HG03565 (cell line): ENCODE results near the gene DSG4.
"Not testable (repeated sequence)": the region's sequence is repeated elsewhere in the genome, so short reads cannot be mapped to it uniquely, and the experiment has no call there.

ENCODE experiments used
- ATAC-seq: cut with Tn5 transposase; IDR thresholded peaks from one replicate; pipeline ENCODE4 v1.9.1; 2021; ENCODE audit warnings: mild to moderate bottlenecking, moderate library complexity; ENCODE audit not compliant: unreplicated experiment

DSG4 gene, protein sequence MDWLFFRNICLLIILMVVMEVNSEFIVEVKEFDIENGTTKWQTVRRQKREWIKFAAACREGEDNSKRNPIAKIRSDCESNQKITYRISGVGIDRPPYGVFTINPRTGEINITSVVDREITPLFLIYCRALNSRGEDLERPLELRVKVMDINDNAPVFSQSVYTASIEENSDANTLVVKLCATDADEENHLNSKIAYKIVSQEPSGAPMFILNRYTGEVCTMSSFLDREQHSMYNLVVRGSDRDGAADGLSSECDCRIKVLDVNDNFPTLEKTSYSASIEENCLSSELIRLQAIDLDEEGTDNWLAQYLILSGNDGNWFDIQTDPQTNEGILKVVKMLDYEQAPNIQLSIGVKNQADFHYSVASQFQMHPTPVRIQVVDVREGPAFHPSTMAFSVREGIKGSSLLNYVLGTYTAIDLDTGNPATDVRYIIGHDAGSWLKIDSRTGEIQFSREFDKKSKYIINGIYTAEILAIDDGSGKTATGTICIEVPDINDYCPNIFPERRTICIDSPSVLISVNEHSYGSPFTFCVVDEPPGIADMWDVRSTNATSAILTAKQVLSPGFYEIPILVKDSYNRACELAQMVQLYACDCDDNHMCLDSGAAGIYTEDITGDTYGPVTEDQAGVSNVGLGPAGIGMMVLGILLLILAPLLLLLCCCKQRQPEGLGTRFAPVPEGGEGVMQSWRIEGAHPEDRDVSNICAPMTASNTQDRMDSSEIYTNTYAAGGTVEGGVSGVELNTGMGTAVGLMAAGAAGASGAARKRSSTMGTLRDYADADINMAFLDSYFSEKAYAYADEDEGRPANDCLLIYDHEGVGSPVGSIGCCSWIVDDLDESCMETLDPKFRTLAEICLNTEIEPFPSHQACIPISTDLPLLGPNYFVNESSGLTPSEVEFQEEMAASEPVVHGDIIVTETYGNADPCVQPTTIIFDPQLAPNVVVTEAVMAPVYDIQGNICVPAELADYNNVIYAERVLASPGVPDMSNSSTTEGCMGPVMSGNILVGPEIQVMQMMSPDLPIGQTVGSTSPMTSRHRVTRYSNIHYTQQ

DNA sequence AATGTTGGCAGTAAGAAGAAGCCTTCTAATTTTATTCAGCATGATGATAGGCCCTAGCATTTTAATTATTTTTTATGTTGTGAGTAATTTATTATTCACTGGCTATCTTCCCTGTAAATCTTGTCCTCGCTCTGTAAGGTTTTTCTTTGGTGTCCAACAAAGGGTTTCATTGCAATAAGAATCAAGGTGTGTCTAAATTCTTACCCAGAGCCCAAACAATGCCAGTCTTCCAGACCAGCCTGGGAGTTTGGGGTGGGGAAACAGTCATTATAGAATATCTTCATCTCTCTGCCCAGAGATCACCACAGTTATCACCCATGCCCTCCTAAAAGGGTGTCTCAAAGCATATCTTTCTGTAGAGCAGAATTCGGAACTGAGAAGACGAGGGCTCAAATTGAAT lies at the start of gene DSG4:
TSS of gene DSG4 (plus strand) at position 301 of the 400 bp plus-strand sequence. CDS start 135 bp downstream, outside the sequence.
- ATAC-seq = no peak

DNA sequence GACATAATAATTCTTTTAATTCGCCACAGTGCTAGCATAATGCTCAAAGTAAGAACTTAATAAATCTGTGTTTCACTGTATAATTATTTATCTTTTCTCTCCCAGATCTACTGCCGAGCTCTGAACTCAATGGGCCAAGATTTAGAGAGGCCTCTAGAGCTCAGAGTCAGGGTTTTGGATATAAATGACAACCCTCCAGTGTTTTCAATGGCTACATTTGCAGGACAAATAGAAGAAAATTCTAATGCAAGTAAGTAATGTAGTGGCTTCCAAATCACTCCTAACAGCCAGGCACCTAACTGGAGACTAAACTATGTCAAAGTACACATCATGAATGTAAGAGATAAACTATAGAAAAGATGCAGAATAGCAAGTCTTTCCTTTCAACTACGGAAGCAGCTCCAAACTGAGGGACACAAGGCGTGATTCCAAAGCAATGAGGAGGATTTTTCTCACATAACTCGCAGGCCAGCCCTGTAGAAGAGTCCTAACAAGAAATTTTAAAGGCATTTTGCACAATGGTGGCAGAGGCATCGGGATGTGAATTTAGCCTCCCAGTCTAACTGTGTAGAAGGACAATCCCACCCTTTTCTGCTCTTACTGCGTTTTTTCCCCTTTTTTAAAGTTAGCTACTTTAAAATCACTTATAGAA lies 46.7 kb upstream of the DSG4 start:
- ATAC-seq = no peak

DNA sequence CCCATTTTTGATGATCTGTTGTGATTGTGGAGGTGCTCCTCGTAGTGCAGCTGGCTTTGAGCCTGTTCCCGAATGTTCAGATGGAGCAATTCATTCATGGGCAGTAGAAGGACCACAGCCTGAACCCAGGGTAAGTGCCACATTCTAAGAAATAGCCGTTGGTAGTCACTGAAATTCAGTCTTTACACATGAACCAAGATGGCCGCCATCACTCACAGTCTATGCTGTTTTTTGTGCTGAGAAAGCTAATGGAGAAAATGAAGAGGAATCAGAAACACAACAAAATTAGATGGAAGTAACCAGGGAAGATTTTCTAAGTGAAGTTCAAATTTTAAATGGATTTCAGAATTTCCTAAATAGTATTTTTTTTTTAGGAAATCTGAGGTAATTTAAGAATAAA lies 33.1 kb upstream of the DSG4 start:
- no peak for ATAC-seq

GRCh38 chr18:31353336-31353735 lies 23.2 kb upstream of the DSG4 start:
- not testable (repeated sequence) for ATAC-seq

DNA sequence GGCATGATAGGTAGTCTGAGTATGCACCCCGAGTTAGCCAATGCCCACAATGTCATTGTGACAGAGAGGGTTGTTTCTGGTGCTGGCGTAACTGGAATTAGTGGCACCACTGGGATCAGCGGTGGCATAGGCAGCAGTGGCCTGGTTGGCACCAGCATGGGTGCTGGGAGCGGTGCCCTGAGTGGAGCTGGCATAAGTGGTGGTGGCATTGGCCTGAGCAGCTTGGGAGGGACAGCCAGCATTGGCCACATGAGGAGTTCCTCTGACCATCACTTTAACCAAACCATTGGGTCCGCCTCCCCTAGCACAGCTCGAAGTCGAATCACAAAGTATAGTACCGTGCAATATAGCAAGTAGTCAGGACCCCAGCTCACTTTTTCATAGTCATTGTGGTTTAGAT lies 21.6 kb upstream of the DSG4 start:
- no peak for ATAC-seq

- no peak for ATAC-seq
Measured at GRCh38 chr18:31356025-31356424, 20.6 kb upstream of the DSG4 start.

DNA sequence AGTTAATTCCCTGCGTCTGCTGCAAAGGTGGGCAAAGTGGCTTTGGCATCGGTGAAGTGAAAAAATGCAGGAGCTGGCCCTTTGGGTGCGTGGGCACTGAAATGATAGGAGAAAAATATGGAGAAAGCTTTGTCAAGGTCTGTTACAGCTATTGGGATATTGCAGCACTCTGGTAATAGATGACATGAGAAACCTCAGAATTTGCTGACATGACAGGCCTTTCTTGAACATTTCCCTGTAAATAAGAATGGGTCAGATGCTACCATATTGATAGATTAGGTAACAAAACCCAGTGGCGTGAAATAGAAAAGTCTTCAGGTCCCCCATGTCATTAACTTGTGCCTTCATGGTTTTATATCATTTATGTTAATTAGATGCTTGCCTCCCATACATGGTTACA lies 12.4 kb upstream of the DSG4 start:
- no peak for ATAC-seq

- ATAC-seq = no peak
Measured at GRCh38 chr18:31369478-31369877, 7.1 kb upstream of the DSG4 start.

DNA sequence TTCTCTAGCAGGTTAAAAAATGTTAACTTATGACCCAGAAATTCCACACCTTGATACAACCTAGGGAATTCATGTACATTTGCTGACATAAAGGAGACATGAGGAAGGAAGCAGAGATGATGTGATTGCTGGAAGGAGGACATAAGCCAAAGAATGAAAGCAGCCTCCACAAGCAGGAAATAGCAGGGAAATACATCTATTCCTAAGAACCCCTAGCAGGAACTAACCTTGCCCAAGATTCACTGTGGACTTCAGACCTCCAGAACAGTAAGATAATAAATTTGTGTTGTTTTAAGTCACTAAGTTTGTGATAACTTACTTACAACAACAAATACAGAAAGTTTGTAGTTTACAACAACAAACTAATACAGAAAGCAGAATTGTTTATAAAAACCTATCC lies 4.6 kb upstream of the DSG4 start:
- no peak for ATAC-seq

DNA sequence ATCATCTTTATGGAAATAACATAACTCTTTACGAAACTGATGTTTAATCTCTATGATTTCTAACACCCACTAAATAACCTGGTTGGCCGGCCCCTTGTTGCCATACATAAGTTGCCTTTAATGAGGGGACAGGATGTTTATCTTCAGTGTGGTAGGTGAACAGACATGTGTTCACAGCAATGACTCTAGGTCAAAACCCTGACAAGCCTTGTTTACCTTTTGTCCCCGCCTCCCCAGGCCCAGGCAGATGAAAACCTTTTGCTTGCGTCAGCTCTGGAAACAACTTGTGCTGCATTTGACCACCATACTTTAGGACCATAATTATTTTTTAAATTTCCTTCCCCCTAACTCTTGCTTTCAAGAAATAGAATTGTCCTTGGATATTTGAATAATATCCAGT lies 2.9 kb upstream of the DSG4 start:
- ATAC-seq = no peak

GRCh38 chr18:31380912-31381311 lies 4.3 kb downstream of the DSG4 start:
- no peak for ATAC-seq

DNA sequence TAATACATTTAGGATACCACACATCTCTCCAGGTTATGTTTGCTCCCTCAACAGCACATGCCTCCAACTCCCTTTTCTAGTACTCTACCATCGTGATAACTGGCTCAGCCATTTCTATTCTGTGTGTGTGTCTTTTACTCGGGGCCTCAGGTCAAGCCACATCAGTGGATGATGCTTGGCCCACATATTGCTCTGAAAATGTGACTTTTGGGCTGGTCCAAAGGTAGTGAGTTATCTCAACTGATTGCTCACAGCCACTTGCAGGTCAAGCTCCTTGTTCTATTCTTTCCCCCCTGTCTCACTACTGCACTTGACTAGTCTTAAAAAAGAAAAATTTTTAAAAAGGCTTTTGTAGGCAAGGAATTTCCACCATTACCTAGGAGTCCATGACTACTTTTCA lies 5.5 kb downstream of the DSG4 start:
- no peak for ATAC-seq

- no peak for ATAC-seq
Measured at GRCh38 chr18:31386741-31387140, 10.2 kb downstream of the DSG4 start.

GRCh38 chr18:31393286-31393685 lies 16.7 kb downstream of the DSG4 start:
- no peak for ATAC-seq

DNA sequence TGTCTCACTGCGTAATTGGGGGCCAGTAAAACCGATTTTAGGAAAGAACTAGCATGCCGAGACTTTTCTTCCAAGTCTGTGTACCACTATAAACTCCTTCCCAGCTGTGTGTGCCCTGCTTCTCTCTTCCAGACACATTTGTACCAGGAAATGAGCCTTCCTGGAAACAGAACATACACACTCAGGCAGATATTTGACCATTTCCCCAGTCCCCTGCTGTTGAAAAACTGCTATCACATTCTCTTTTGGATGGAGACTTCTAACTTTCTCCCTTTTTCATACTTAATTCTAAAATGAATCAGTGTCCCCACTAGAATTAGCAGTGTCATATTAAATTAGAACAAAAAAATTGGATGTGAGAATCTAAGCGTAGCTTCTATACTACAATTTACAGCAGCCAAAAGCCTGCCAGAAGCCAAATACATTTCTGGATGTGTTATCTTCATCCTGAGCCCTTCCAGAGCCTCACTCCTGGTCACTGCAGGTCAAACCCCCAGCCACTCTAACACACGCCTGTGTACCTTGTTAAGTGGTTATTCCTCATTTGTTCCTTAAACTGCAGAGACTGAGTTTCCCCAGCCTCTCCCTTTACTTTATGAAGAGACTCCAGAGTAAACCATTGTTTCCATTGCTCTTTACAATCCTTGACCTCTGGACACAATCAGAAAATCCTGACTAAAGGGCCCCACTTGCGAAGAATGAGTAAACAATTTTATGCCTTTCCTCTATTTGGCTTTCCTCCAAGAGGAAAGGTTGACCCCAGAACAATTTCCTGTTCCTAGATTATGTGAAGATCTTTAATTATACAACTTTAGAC lies 20.4 kb downstream of the DSG4 start:
- ATAC-seq = no peak

DNA sequence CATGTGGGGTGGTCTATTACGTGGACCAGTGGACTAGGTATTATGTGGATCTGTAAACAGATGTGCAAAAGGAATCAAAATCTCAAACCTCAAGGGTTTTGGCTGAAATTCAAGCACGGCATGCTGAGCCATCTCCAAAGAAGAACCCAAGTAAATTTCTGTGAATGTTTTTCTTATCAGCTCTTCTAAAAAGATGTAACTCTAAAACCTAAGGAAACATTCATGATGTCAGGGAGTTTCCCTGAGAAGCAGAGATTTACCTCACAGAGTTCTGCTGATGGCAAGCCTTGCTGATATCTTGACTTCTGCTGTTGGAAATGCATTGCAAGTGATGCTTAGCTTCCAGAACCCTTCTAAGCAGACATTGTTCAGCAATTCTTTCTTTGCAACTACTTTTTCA lies 21.6 kb downstream of the DSG4 start:
- ATAC-seq = no peak

DNA sequence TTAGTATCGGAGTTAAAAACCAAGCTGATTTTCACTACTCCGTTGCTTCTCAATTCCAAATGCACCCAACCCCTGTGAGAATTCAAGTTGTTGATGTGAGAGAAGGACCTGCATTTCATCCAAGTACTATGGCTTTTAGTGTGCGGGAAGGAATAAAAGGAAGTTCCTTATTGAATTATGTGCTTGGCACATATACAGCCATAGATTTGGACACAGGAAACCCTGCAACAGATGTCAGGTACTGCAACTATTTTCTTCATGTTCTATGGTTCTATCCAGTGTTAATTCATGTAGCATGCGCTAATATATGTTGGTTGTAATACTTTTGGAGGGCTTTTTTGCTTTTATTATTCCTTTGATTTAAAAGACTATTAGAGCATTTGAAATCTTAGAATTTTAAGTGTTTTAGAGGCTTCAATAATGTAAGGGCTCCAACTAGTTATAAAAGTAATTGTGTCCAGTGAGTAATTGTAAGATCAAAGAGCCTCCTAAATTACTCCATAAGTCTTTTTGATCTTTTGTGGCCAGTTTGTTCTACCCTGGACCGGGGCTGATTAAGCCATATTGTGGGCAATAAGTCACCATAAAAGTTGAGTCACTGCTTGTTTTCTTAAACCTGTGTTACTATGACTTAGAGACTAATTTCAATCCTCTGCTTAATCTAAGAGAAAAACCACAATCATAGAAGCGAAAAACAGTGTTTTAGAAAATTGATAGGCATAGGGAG lies 22.9 kb downstream of the DSG4 start:
- no peak for ATAC-seq

DNA sequence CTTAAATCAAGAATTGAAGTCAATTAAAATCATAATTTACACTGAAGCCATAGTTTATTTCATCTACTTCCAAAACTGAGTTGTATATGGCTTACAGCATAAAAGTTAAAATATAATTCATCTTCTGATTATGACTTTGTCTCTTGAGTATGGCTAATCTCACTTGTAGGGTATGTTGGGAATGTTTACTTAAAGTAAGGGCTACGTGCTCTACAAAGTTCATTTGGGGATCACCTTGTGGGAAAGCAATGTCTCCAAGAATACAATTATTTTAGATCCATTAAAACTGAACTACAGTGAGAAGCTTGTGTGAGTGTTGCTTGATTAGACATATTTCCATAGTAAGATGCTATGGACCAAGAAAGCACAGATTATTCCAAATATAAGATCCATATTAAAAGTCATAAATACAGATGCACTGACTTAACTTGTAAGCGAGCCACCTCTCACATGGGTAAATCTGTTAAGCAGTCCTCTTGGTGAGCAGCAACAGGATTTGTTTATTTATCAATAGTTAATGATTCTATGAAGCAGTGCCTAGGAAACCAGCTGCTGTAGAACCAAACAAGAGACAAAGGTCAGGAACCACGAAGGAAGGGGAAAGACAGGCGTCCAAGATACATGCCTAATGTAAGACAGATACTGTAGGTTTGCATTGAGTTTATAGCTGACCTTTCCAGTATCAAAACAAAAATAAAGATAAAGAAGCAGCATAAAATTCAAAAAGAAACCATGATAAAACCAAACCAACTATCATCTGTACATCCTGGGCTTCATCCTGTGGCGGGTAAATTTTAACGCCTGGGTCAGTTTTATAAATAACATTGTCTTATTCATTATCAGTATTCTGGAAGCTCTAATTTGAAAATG lies 24.8 kb downstream of the DSG4 start:
- ATAC-seq = no peak

- ATAC-seq = no peak
Measured at GRCh38 chr18:31402026-31402373, 25.4 kb downstream of the DSG4 start.
